ENCODE measurements around the gene VGF.
"Not testable (repeated sequence)": the region's sequence is repeated elsewhere in the genome, so short reads cannot be mapped to it uniquely, and the experiment has no call there.

Gene VGF

DNA sequence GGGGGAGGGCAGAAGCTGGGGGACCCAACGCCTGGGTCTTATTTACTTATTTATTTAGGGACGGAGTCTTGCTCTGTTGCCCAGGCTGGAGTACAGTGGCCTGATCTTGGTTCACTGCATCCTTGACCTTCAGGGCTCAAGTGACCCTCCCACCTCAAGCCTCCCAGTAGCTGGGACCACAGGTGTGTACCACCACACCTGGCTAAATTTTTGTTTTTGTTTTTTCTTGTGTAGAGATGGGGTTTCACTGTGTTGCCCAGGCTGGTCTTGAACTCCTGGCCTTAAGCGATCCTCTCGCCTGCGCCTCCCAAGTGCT, 37.2 kb upstream of the VGF start:
- Histone ChIP-seq H3K4me2 (peak overlapping the region; percentile 78), H4K20me1 (no peaks in the 10 kb centered on the region), H3K4me1 (peaks cover 35% of the 10 kb centered on the region), H3K9me3 (no peaks in the 10 kb centered on the region), H3K36me3 (peaks cover 16% of the 10 kb centered on the region), H3K27ac (no peak overlapping the region), H3K27me3 (peaks cover 43% of the 10 kb centered on the region), H3K4me3 (no peak overlapping the region), H3K9ac (no peak overlapping the region)
- TF ChIP-seq Cebpa-rat (IDR thresholded peaks at IDR 0.05): no peak

GRCh38 chr7:101201695-101202602, 36.6 kb upstream of the VGF start:
- TF ChIP-seq Cebpa-rat (IDR thresholded peaks at IDR 0.05): no peak
- Histone ChIP-seq H3K4me1 (peaks cover 36% of the 10 kb centered on the region), H4K20me1 (no peaks in the 10 kb centered on the region), H3K27me3 (peaks cover 43% of the 10 kb centered on the region), H3K4me2 (no peak overlapping the region), H3K27ac (no peak overlapping the region), H3K9ac (no peak overlapping the region), H3K4me3 (no peak overlapping the region), H3K36me3 (peaks cover 13% of the 10 kb centered on the region; the same call in 1 of the 2 replicates), H3K9me3 (no peaks in the 10 kb centered on the region)

GRCh38 chr7:101200862-101201599, 35.7 kb upstream of the VGF start, which contains the start of gene MOGAT3:
Gene MOGAT3, minus strand, starts transcription at chr7:101201036. Its CDS starts 182 bp downstream, at chr7:101200854.
- H3K27ac ChIP-seq: no peak within 1 kb of the TSS
- peaks cover 5% of the 10 kb centered on the region; the same call in 1 of the 2 replicates for H3K36me3 ChIP-seq
- no peaks in the 10 kb centered on the region for H3K9me3 ChIP-seq
- no peaks in the 10 kb centered on the region for H4K20me1 ChIP-seq
- H3K4me3 ChIP-seq: no peak within 1 kb of the TSS
- H3K9ac ChIP-seq: no peak within 1 kb of the TSS
- peaks cover 31% of the 10 kb centered on the region for H3K4me1 ChIP-seq
- TF ChIP-seq Cebpa-rat (IDR thresholded peaks at IDR 0.05): no peak
- H3K27me3 ChIP-seq: peaks cover 43% of the 10 kb centered on the region
- no peak within 1 kb of the TSS for H3K4me2 ChIP-seq

DNA sequence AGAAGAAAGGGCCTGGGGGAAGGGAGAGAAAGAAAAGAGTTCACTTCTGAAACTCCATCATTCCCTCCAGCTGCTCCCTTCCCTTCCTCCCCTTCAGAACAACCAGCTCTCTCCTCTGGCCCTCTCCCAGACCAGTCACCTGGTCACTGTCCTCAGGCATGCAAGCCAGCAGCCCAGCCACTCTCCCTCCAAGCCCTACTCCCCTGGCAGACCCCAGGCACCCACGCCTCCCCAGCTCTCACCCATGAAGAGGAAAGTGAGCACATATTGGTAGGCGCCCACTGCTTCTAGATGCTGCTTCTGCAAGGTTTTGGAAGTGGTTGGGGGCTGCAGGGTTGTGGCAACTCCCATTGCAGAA, 35.1 kb upstream of the VGF start:
- no peak overlapping the region for H3K4me2 ChIP-seq
- H3K4me3 ChIP-seq: no peak overlapping the region
- H3K27ac ChIP-seq: no peak overlapping the region
- no peaks in the 10 kb centered on the region for H4K20me1 ChIP-seq
- H3K9me3 ChIP-seq: no peaks in the 10 kb centered on the region
- H3K4me1 ChIP-seq: peaks cover 26% of the 10 kb centered on the region
- no peaks in the 10 kb centered on the region for H3K36me3 ChIP-seq
- no peak overlapping the region for H3K9ac ChIP-seq
- H3K27me3 ChIP-seq: peaks cover 43% of the 10 kb centered on the region
- TF ChIP-seq Cebpa-rat (IDR thresholded peaks at IDR 0.05): no peak

- H4K20me1 ChIP-seq, H3K9ac ChIP-seq, H3K4me2 ChIP-seq, H3K36me3 ChIP-seq, H3K27ac ChIP-seq, H3K9me3 ChIP-seq, H3K4me3 ChIP-seq: not testable (repeated sequence)
- Histone ChIP-seq H3K27me3 (peaks cover 43% of the 10 kb centered on the region), H3K4me1 (peaks cover 25% of the 10 kb centered on the region)
These were observed 34.2 kb upstream of the VGF start for GRCh38 chr7:101199522-101199921.

DNA sequence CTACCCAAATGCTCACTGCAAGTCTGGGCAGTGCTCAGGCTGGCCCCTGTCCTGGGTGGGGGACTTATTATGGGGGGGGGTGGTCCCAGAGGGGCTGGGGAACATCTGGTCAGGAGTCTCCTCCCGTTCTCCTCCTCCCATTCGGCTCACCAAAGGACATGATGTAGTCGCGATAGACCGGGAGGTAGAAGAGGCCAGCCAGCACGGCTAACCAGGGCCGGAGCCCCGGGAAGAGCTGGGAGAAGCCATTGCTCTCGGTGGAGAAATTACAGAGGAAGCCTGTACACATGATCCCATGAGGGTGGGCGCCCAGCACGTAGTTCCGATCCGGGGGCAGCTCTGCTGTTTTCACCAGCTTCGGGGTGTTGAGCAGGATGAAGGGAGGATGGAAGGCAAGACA, 33.1 kb upstream of the VGF start:
- Histone ChIP-seq H3K27ac (no peak overlapping the region), H4K20me1 (no peaks in the 10 kb centered on the region), H3K27me3 (peaks cover 38% of the 10 kb centered on the region), H3K9me3 (no peaks in the 10 kb centered on the region), H3K9ac (no peak overlapping the region), H3K36me3 (no peaks in the 10 kb centered on the region), H3K4me1 (peaks cover 15% of the 10 kb centered on the region), H3K4me2 (no peak overlapping the region), H3K4me3 (no peak overlapping the region)
- TF ChIP-seq Cebpa-rat (IDR thresholded peaks at IDR 0.05): no peak

DNA sequence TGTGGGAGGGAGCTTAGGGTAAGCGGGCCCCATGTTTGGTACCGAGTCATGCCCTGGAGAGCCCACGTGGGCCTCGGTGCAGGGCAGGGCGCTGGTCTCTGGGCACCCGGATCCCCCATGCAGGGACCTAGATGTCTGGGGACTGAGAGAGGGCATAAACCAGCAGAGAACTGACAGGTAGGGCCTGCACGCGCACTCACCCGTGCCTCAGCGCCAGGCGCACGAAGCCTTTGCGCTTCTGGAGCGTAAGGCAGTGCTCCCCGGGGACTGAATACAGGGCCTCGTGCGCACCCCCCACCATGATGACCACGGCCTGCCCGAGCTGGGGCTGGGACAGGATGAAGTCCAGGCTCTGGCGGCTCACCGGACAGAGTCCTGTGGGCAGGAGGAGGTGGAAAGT, 32.6 kb upstream of the VGF start:
- Histone ChIP-seq H3K9ac (no peak overlapping the region), H4K20me1 (no peaks in the 10 kb centered on the region), H3K27me3 (peaks cover 34% of the 10 kb centered on the region), H3K4me3 (no peak overlapping the region), H3K4me1 (peaks cover 10% of the 10 kb centered on the region), H3K4me2 (peak overlapping the region; percentile 39), H3K9me3 (no peaks in the 10 kb centered on the region), H3K36me3 (no peaks in the 10 kb centered on the region), H3K27ac (no peak overlapping the region)
- TF ChIP-seq Cebpa-rat (IDR thresholded peaks at IDR 0.05): no peak

GRCh38 chr7:101195884-101196283, 30.5 kb upstream of the VGF start:
- Histone ChIP-seq H3K27ac (no peak overlapping the region), H3K9me3 (no peaks in the 10 kb centered on the region), H3K9ac (no peak overlapping the region), H3K27me3 (peaks cover 12% of the 10 kb centered on the region), H3K4me2 (no peak overlapping the region), H3K4me1 (0 out of 2 replicates have a peak, but pooled peaks cover 6% of the 10 kb centered on the region), H4K20me1 (no peaks in the 10 kb centered on the region), H3K4me3 (no peak overlapping the region), H3K36me3 (no peaks in the 10 kb centered on the region)
- TF ChIP-seq Cebpa-rat (IDR thresholded peaks at IDR 0.05): no peak

DNA sequence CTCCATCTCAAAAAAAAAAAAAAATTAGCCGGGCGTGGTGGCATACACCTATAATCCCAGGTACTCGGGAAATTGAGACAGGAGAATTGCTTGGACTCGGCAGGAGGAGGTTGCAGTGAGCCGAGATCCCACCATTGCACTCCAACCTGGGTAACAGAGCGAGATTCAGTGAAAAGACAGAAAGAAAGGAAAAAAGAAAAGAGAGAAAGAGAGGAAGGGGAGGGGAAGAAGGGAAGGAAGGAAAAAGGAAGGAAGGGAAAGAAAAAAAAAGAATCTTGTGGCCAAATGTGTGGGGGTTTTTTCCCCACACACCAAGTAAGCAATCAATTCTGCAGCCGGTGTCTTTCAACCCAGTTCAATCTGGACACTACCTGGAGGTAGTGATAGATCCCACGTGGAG, 23.7 kb upstream of the VGF start:
- H3K4me2 ChIP-seq: no peak overlapping the region
- H3K9me3 ChIP-seq: no peaks in the 10 kb centered on the region
- no peaks in the 10 kb centered on the region for H3K36me3 ChIP-seq
- H3K27ac ChIP-seq: no peak overlapping the region
- H3K4me1 ChIP-seq: no peaks in the 10 kb centered on the region
- no peaks in the 10 kb centered on the region for H3K27me3 ChIP-seq
- H3K9ac ChIP-seq: no peak overlapping the region
- TF ChIP-seq Cebpa-rat (IDR thresholded peaks at IDR 0.05): no peak
- H4K20me1 ChIP-seq: no peaks in the 10 kb centered on the region
- no peak overlapping the region for H3K4me3 ChIP-seq

DNA sequence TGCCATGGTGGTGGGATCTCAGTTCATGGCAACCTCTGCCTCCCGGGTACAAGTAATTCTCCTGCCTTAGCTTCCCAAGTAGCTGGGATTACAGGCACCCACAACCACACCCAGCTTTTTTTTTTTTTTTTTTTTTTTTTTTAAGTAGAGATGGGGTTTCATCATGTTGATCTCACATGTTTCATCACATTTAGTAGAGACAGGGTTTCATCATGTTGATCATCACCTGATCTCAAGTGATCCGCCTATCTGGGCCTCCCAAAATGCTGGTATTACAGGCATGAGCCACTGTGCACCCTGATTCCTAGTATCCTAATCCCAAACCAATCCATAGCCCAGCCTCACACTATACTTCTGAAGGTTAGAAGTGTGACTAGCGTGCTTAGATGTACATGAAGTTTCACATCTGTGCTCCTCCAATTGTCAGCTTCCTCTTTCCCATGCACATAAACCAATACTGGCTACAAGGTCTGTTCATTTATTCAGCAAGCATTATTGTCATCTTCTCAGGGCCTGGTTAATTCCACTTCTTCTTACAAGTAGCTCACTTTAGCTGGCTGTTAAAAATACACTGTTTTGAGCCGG, 21.6 kb upstream of the VGF start:
- Histone ChIP-seq H4K20me1 (no peaks in the 10 kb centered on the region), H3K9me3 (no peaks in the 10 kb centered on the region), H3K4me2 (no peak overlapping the region), H3K4me3 (no peak overlapping the region), H3K27me3 (peaks cover 8% of the 10 kb centered on the region), H3K36me3 (no peaks in the 10 kb centered on the region), H3K4me1 (no peaks in the 10 kb centered on the region), H3K9ac (no peak overlapping the region), H3K27ac (no peak overlapping the region)
- TF ChIP-seq Cebpa-rat (IDR thresholded peaks at IDR 0.05): no peak
